Body of pancreas (tissue), 4 donors: ENCODE results near the gene TULP1.

Experiments used
- CTCF ChIP-seq, 7 experiments: fragments of 450-650 bp in 4 of 7; fragments of 200-600 bp in 3 of 7; sonication (generic) in 3 of 7; IDR thresholded peaks; one replicate each; pipeline ENCODE4 v1.5.1; 2016 to 2019; ENCODE audit warnings: antibody characterized with exemption in 7 of 7
- POLR2A ChIP-seq, 3 donors: fragments of 450-650 bp; IDR thresholded peaks; one replicate each; pipeline ENCODE4 v1.6.1; 2016; ENCODE audit warnings: antibody characterized with exemption in 3 of 3, mild to moderate bottlenecking in 2 of 3

GRCh38 chr6:35497571-35498421, 14.9 kb downstream of the TULP1 start:
- TF ChIP-seq POLR2A (IDR thresholded peaks at IDR 0.05) (peak in 1 of 3 donors; percentile 36), CTCF (IDR thresholded peaks at IDR 0.05) (no peak)
